RCC 7860 (cell line): ENCODE data around the gene EXT2.

Source experiments
- DNase-seq: peaks from one replicate; pipeline ENCODE4 v3.0.0-alpha.2; 2015; ENCODE audit warnings: low spot score
- FAIRE-seq: peaks from 2 replicates; lab custom pipeline; 2012; peaks lifted over from hg19 to GRCh38; lab: Jason Lieb, UNC

EXT2 gene

GRCh38 chr11:44228379-44228778 is 132.9 kb downstream of the EXT2 start:
- FAIRE-seq (no peak), DNase-seq (no peak)

DNA sequence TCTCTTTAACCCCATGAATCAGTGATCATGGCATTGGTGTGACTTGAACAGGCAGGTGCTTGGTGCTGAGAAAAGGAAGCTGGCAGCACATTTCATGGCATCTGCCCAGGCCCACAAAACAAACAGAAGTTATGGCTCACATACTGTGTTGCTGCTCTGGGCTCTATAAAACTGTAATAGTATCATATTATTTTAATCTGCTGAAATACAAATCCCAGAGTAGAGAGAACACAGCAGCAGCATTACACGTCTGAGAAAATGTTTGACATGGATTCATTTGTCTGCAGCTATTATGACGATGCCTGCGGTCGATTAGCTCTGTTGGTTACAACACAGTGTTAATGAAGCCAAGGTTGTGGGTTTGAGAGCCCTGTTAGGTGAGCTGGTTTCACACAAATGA is 133.6 kb downstream of the EXT2 start:
- FAIRE-seq (no peak), DNase-seq (no peak)

DNA sequence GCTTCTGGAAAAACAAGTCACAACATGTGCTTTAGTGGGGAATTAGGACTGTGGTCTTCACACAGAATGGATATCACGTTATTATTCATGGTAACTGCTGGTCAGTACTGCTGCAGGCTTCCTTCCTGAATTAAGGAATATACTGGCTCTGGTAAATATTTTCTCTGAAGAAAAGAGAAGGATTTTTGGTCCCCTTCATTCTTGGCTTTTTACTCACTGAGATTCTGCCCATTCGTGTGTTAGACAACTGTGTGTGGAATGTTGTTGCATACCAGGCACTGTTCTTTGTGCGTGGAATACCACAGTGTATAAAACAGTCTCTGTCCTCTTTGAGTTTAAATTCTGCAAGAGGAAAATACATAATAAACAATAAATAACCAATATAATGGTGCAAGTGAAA is 134.1 kb downstream of the EXT2 start:
- DNase-seq (no peak), FAIRE-seq (no peak)

DNA sequence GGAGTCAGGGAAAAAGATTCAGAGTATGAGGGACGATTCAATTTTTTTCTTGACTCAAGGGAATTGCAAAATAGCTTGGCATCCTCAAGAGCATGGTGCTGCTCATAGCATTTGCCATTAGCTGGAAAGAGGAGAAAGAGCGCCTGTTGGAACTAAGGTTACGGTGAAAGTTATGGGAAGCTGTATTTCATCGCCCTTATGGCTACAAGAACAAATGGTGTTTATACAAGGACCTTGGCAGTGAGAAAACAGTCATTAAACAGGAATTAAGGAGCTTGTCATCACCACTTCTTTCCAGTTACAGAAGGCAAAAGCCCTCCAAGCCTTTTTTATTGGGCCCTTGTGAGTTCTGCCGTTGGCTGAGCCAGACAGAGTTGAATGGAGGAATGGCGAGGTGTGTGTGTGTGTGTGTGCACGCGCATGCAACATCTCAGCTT is 140.3 kb downstream of the EXT2 start:
- DNase-seq (no peak), FAIRE-seq (no peak)

GRCh38 chr11:44236296-44236695 is 140.8 kb downstream of the EXT2 start:
- FAIRE-seq (no peak), DNase-seq (no peak)

DNA sequence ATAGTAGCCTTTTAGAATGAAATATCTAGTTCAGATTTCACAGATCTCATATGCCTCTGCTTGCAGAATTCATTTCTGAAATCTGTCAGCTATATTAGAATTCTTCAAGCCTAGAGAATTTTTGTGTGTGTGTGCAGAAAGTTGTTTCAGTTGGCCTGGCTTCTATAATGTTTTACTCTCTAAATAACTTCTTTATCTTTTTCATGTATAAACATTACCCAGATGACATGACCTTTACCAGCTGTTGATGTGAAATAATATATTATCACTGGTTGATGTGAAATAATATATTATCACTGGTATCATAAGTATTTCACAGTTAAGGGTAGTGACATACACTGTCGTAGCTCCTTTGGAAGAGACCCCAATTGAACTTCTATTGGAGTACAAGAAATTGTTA is 141.7 kb downstream of the EXT2 start:
- DNase-seq = no peak
- FAIRE-seq = no peak

- FAIRE-seq = no peak
- no peak for DNase-seq
These were observed 146.4 kb downstream of the EXT2 start for GRCh38 chr11:44241851-44242250.

DNA sequence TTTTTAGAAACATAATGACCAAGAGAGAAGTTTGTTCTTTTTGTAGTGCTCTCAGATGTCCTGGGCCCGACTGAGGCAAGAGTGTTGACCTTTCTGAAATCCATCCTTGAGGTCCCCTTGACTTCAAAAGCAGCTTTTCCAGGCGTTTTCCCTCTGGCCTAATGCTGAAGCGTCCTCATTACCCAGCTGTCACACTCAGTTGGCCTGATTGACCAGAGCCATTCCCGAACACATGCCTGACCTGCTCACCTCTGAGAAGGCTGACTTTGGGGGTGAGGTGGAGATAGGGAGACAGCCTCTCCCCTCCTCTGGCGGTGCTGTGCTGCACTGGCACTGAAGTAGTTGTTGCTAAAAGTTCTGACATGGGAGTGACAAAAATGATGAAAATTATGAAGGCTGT is 147.6 kb downstream of the EXT2 start:
- DNase-seq (no peak), FAIRE-seq (no peak)

DNA sequence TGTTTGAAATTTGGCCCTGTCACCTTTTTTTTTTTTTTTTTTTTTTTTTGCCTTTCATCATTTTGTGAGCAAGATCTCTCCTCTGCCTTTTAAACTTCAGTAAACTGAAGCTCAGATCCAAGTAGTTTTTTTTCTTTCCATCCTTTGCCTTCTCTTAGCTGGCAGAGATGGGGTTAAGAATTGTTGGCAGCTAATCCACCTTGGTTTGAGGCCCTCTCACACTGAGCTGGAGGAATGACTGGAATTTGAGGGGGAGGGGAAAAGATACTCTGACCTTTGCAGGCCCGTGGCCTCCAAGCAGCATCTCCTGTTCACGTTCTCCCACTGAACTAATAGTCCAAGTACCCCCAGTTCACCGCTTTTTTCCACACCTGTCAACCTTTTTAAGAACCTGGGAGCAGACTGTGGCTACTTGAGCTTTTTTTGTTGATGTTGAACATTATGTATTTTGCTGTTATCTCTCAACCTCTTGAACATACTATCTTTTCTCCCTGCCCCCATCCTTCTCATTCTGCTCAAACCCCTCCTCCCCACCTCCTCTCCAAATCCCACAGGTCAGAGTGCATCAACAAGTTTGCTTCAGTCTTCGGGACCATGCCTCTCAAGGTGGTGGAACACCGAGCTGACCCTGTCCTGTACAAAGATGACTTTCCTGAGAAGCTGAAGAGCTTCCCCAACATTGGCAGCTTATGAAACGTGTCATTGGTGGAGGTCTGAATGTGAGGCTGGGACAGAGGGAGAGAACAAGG is 148.3 kb downstream of the EXT2 start:
- DNase-seq (peak; percentile 65), FAIRE-seq (peak; percentile 54)

GRCh38 chr11:44244639-44245310 is 149.3 kb downstream of the EXT2 start:
- no peak for FAIRE-seq
- no peak for DNase-seq

DNA sequence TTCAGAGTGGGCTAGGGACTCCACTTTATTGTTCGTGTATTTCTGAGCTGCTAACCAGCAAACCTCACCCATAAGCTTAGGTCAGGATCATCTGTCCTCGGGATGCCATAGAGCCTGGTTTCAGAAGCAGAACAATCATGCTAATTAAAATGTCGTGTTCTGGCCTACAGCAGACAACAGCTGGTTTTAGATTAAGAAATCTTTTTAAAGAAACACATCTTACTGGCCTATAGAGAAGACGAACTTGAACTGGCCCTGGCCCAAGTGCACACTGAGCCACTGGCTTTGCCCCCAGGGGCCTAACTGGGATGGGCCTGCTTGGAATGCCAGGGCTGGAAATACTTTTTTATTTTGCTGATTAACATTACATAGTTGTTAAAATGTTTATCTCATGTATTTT is 151.2 kb downstream of the EXT2 start:
- FAIRE-seq = no peak

DNA sequence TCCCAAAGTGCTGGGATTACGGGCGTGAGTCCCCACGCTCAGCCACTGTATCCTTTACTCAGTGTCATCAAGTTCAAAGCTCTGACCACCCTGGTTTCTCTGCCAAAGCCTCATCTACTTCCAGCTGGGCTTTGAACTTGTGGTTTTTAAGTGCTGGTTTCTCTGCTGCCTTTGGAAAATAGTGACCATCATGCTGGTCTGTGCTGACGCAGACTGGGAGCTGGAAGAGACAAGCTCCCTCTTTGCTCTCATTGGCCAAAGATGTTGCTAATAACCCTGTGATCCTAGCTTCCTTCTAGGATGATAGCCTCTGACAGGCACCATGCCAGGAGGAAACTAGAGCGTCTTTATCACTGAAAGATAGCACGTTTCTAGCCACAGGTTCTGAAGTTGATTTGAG is 152.0 kb downstream of the EXT2 start:
- no peak for DNase-seq
- FAIRE-seq = no peak

More for the DNA sequence above, 151.2 kb downstream of the EXT2 start:
- DNase-seq = no peak

DNA sequence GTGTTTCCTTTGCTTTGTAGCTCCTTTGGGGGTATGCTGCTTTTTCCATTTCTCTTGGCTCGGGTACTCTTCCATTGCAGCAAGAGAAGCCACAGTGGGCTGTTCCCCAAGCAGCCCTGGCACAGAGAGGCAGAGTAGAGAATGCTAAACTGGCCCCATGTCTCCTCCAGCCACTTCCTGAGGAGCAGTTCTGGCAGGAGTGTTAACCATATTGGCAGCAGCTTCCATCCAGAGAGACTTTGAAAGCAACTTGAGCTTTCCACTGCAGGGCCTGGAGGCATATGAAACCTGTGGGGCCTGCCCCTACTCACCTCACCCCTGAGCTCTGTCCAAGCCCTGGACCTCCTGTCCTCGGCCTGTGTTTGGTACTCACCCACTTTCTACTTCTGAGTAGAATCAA is 152.6 kb downstream of the EXT2 start:
- FAIRE-seq (no peak), DNase-seq (no peak)

- DNase-seq (no peak), FAIRE-seq (no peak)
These were observed 154.9 kb downstream of the EXT2 start for GRCh38 chr11:44250421-44250820.

- DNase-seq (no peak), FAIRE-seq (no peak)
These were observed 157.6 kb downstream of the EXT2 start for GRCh38 chr11:44252999-44253602.

DNA sequence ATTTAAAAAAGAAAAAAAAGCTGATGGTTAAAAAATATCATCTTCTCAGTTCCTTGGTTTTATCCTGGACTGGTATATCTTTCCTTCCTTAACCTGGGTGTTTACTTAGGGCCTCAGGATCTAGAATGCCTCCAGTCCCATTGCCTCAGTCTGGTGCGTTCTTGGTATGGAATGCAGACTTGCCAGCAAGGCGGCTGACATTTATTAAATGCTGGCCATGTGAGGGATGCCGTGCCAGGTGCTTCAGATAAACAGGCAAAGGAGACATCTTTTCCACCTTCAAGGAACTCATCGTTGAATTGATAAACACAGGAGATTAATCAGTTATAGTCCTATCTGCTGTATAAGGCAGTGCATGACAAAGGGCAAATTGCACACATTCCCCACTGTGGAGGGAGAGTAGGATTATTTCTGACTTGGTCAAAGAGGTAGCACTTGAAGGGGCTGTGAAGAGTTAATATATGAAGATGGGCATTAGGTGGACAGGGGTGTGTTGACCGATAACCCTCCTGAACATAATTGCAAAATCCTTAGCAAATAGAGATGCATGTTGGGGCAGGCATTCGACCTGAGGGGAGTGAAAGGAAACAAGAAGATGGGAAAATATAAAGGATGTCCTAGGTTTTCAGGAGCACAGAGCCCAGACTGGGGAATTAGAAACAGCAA is 160.1 kb downstream of the EXT2 start:
- no peak for FAIRE-seq
- DNase-seq = no peak

DNA sequence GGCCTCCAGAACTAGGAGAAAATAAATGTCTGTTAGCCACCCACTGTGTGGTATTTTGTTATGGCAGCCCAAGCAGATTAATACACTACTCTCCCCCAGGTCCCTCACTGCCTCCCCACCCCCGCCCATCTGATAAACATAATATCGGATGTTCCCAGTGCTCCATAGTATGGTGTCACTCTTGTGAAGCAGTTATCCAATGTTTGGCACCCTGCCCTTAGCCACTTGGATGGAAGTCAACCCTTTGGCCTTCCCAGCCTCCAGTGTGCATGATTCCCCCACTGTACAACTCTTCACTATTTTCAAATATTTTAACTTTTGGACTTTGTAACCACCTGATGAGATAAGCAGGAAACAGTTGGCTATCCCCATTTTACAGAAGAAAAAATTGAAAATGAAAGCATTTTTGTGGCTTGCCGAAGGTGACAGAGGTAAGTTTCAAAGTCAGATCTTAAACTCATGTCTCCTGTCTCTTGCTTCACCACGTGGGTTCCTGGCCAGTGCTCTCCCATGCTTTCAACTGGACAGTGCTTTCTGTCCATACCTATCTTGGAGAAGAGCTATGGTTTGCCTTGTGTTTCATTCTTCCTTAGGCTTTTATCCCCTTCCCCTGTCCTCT is 161.3 kb downstream of the EXT2 start:
- no peak for DNase-seq
- no peak for FAIRE-seq

- no peak for FAIRE-seq
- no peak for DNase-seq
These were observed 162.1 kb downstream of the EXT2 start for GRCh38 chr11:44257338-44258189.

DNA sequence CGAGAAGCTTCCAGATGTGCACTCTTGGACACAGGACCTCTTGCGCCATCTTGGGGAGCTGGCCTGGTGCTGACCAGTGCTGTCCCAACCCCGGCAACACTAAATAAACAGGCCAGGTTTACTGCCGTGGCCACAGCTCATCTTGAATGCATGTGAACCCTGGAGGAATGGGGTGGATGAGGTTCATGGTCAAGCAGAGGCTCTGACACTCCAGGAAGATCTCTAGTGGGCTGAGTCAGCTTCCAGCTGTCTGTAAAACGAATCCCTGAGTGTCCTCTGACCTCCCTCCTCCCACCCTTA is 162.7 kb downstream of the EXT2 start:
- DNase-seq (no peak), FAIRE-seq (no peak)

DNA sequence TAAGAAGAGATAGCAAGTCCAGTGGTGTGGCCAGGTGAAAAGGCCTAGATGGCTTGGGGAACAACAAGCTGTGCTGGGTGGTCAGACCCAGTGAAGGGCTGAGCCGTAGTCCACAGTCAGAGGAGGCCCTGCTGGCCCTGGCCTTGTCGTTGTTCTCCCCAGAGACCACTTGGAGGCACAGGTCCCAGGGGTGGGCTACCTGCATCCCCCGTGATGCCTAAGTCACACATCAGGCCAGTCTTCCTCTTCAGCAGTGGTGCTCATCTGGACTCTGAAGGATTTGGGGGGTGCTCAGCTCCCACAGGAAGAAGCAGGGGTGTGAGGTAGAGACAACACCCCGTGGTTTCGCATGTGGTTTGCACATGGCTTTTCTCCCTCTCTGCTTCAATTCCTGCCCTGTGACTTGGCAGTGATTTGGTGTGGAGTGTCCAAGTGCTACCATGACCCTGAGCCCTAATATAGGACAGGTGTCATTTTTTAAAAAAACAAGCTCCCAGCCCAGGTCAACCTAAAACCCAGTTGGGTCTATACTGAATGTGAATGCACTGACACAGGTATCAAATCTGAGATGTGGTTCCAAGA is 163.5 kb downstream of the EXT2 start:
- FAIRE-seq = no peak

More for the DNA sequence above, 163.5 kb downstream of the EXT2 start:
- DNase-seq = no peak
